LNCAP (cell line): Measurements from ENCODE around the gene OR1J4.

Experiments
- TF ChIP-seq, protein P1 (sequence below): fragments of 450-650 bp; IDR thresholded peaks from 2 replicates; pipeline ENCODE4 v1.5.1; 2017; ENCODE audit warnings: mild to moderate bottlenecking

OR1J4 gene

DNA sequence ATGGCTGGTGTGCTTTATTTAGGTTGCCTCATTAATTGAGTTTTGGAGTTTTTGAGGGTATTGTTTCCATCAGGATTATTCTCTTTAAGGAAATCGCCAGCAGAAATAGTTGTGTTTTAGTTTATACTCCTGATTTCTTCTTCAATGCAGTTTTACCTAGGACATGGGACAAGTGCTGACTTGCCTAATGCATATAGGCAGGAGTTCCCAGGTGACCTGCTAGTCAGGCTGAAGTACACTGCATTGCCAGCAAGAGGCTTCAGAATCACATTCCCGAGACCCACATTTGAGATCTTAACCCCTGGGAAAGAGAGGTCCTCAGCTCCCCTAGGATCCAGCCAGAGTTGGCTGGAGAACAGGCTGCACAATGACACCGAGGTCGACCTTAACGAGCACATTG is 32.4 kb downstream of the OR1J4 start:
- TF ChIP-seq, protein P1, sequence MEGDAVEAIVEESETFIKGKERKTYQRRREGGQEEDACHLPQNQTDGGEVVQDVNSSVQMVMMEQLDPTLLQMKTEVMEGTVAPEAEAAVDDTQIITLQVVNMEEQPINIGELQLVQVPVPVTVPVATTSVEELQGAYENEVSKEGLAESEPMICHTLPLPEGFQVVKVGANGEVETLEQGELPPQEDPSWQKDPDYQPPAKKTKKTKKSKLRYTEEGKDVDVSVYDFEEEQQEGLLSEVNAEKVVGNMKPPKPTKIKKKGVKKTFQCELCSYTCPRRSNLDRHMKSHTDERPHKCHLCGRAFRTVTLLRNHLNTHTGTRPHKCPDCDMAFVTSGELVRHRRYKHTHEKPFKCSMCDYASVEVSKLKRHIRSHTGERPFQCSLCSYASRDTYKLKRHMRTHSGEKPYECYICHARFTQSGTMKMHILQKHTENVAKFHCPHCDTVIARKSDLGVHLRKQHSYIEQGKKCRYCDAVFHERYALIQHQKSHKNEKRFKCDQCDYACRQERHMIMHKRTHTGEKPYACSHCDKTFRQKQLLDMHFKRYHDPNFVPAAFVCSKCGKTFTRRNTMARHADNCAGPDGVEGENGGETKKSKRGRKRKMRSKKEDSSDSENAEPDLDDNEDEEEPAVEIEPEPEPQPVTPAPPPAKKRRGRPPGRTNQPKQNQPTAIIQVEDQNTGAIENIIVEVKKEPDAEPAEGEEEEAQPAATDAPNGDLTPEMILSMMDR = no peak

DNA sequence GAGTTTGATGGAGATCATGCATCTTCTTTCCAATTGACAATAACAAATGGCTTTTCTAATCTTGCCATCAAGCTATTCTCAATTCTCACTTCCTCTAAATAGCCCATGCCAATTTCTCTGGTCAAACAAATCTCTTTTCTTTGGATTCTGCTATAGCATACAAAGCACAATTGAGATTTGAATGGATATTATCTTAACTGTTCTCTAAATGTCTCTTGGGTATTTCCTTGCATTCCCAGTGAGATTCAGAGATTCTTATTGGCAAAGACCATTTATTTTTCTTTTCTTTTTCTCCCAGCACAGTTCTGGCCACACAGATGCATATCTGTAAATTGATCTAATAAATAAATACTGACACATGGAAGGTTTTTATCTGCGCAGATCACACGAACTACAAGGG is 33.9 kb downstream of the OR1J4 start, which contains the start of gene OR1N2:
OR1N2 (plus strand) TSS at position 301 of the 400 bp plus-strand sequence. CDS start 100 bp downstream, outside the sequence.
- TF ChIP-seq, protein P1 = no peak

DNA sequence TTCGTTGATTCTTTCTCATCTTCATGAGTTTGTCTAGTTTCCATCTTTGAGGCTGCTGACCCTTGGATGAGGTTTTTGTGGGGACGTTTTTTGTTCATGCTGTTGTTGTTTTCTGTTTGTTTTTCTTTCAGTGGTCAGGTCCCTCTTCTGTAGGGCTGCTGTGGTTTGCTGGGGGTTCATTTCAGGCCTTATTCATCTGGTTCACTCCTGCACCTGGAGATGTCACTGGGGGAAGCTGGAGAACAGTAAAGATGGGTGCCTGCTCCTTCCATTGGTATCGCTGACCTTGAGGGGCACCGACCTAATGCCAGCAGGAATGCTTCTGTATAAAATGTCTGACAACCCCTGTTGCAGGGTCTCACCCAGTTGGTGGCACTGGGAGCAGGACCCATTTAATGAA is 42.5 kb downstream of the OR1J4 start:
- TF ChIP-seq, protein P1 = no peak

DNA sequence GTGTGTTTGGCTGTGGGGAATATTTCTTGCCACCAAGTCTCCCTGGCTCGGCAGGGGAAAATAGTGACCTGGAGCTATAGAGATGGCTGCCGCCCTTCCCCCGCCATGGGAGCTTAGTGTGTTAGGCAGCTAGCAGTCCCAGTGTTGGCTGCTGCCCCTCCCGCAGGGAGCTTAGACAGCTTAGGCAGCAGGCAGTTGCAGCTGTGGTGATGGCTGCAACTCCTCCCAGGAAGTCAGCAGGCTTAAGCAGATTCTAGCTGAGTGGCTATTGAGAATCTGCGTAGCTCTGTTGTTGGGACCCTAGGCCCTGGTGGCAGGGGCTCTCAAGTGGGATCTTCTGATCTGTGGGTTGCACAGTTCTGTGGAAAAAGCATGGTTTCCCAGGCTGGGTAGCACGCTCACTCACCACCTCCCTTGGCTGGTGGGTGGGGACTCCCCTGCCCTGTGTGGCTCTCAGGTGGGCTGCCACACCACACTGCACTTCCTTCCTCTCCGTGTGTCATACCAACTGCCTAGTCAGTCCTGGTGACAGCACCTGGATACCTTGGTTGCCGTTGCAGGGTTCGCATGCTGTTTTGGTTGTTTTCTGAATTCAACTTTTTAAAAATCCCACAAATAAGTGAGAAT is 43.3 kb downstream of the OR1J4 start:
- TF ChIP-seq, protein P1 = no peak

DNA sequence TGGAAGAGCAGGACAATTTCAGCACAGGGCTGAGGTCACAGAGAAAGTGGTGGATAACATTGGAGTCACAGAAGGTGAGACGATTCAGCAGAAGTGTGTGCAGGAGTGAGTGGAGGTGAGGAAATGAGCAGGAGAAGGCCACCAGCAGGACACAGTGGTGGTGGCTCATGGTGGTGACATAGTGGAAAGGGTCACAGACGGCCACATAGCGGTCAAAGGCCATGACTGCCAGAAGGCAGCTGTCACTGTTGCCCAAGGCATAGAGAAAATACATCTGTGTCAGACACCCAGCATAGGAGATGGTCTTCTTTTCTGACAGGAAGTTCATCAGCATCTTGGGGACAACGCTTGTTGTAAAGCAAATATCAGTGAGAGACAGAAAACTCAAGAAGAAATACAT is 49.0 kb downstream of the OR1J4 start:
- TF ChIP-seq, protein P1 = no peak
